ENCODE measurements around the gene GALNT8.
"Not testable (repeated sequence)": the region's sequence is repeated elsewhere in the genome, so short reads cannot be mapped to it uniquely, and the experiment has no call there.

The GALNT8 gene

GRCh38 chr12:4738541-4738940, 18.3 kb downstream of the GALNT8 start:
- no peak for DNase-seq (ENCODE audit: insufficient read length, low spot score)
- TF ChIP-seq POLR2A (IDR thresholded peaks at IDR 0.05; ENCODE audit: low read depth, low read length) = no peak
- no peak for TF ChIP-seq POU2F2 (IDR thresholded peaks at IDR 0.05; ENCODE audit: low read depth, low read length)
- TF ChIP-seq SPI1 (IDR thresholded peaks at IDR 0.05; ENCODE audit: low read depth, low read length) = no peak
- no peak for TF ChIP-seq PAX5 (IDR thresholded peaks at IDR 0.05; ENCODE audit: insufficient read depth, low read length, severe bottlenecking)
- no peak for TF ChIP-seq POLR2AphosphoS5 (IDR thresholded peaks at IDR 0.05; ENCODE audit: low read depth, low read length)
- no peak for TF ChIP-seq TAF1 (IDR thresholded peaks at IDR 0.05; ENCODE audit: low read depth, low read length)
- FAIRE-seq = no peak

- FAIRE-seq (no peak), DNase-seq (ENCODE audit: insufficient read length, low spot score) (no peak)
- TF ChIP-seq POLR2A (IDR thresholded peaks at IDR 0.05; ENCODE audit: low read depth, low read length) = no peak
- no peak for TF ChIP-seq SPI1 (IDR thresholded peaks at IDR 0.05; ENCODE audit: low read depth, low read length)
- TF ChIP-seq PAX5 (IDR thresholded peaks at IDR 0.05; ENCODE audit: insufficient read depth, low read length, severe bottlenecking) = no peak
- no peak for TF ChIP-seq POU2F2 (IDR thresholded peaks at IDR 0.05; ENCODE audit: low read depth, low read length)
- no peak for TF ChIP-seq TAF1 (IDR thresholded peaks at IDR 0.05; ENCODE audit: low read depth, low read length)
- no peak for TF ChIP-seq POLR2AphosphoS5 (IDR thresholded peaks at IDR 0.05; ENCODE audit: low read depth, low read length)
These were observed 22.3 kb downstream of the GALNT8 start for GRCh38 chr12:4742416-4742970.

- TF ChIP-seq POLR2AphosphoS5 (IDR thresholded peaks at IDR 0.05; ENCODE audit: low read depth, low read length) = no peak
- no peak for TF ChIP-seq SPI1 (IDR thresholded peaks at IDR 0.05; ENCODE audit: low read depth, low read length)
- TF ChIP-seq PAX5 (IDR thresholded peaks at IDR 0.05; ENCODE audit: insufficient read depth, low read length, severe bottlenecking) = no peak
- no peak for TF ChIP-seq POLR2A (IDR thresholded peaks at IDR 0.05; ENCODE audit: low read depth, low read length)
- TF ChIP-seq TAF1 (IDR thresholded peaks at IDR 0.05; ENCODE audit: low read depth, low read length) = no peak
- no peak for TF ChIP-seq POU2F2 (IDR thresholded peaks at IDR 0.05; ENCODE audit: low read depth, low read length)
- FAIRE-seq = no peak
- DNase-seq (ENCODE audit: insufficient read length, low spot score) = no peak
These were observed 22.8 kb downstream of the GALNT8 start for GRCh38 chr12:4743046-4743445.

DNA sequence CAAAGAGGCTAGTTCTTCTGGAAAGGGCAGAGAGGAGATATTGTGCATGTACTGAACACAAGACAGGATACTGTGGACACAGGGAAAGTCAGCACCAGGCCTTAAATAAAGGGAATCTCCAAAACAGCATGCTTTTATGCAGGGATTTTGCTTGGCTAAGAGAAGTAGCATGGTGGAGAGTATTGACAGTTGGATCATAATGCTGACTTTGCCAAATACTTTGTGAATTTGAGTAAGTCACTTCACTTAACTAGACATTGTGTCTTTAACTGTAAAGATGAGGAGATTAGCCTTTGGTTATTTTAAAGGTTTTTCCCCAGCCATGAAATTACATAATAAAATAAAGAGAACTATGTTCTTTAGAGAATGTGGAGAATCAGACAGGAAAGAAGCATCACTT, 24.5 kb downstream of the GALNT8 start:
- TF ChIP-seq PAX5 (IDR thresholded peaks at IDR 0.05; ENCODE audit: insufficient read depth, low read length, severe bottlenecking) (no peak), SPI1 (IDR thresholded peaks at IDR 0.05; ENCODE audit: low read depth, low read length) (no peak), POLR2AphosphoS5 (IDR thresholded peaks at IDR 0.05; ENCODE audit: low read depth, low read length) (no peak), POU2F2 (IDR thresholded peaks at IDR 0.05; ENCODE audit: low read depth, low read length) (no peak), POLR2A (IDR thresholded peaks at IDR 0.05; ENCODE audit: low read depth, low read length) (no peak), TAF1 (IDR thresholded peaks at IDR 0.05; ENCODE audit: low read depth, low read length) (no peak)
- no peak for DNase-seq (ENCODE audit: insufficient read length, low spot score)
- FAIRE-seq = no peak

- DNase-seq (ENCODE audit: insufficient read length, low spot score) = no peak
- no peak for FAIRE-seq
- TF ChIP-seq POLR2A (IDR thresholded peaks at IDR 0.05; ENCODE audit: low read depth, low read length) = no peak
- TF ChIP-seq SPI1 (IDR thresholded peaks at IDR 0.05; ENCODE audit: low read depth, low read length) = no peak
These were observed 25.0 kb downstream of the GALNT8 start for GRCh38 chr12:4745249-4745648.

DNA sequence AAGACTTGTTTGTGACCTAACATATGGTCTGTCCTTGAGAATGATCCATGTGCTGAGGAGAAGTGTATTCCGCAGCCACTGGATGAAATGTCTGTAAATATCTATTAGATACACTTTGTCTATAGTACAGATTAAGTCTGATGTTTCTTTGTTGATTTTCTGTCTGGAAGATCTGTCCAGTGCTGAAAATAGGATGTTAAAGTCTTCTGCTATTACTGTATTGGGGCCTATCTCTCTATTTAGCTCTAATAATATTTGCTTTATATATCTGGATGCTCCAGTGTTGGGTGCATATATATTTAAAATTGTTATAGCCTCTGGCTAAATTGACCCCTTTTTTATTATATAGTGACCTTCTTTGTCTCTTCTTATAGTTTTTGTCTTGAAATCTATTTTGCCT, 31.5 kb downstream of the GALNT8 start:
- not testable (repeated sequence) for FAIRE-seq

DNA sequence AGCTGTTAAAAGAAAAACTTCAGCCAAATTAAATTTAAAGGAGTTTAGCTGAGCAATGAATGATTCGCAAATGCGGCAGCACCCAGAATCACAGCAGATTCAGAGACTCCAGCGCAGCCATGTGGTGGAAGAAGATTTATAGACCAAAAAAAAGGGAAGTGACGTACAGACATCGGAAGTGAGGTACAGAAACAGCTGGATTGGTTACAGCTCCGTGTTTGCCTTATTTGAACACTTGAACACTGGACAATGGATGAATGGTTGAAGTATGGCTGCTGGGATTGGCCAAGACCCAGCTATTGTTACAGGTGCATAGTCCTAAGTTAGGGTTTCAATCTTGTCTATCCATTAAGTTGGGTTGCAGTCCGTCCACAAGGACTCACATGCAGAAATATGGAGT, 42.6 kb downstream of the GALNT8 start:
- TF ChIP-seq POLR2A (IDR thresholded peaks at IDR 0.05; ENCODE audit: low read depth, low read length) (no peak), TAF1 (IDR thresholded peaks at IDR 0.05; ENCODE audit: low read depth, low read length) (no peak), POLR2AphosphoS5 (IDR thresholded peaks at IDR 0.05; ENCODE audit: low read depth, low read length) (no peak), SPI1 (IDR thresholded peaks at IDR 0.05; ENCODE audit: low read depth, low read length) (peak; percentile 56), POU2F2 (IDR thresholded peaks at IDR 0.05; ENCODE audit: low read depth, low read length) (no peak), PAX5 (IDR thresholded peaks at IDR 0.05; ENCODE audit: insufficient read depth, low read length, severe bottlenecking) (no peak)
- DNase-seq (ENCODE audit: insufficient read length, low spot score) = no peak
- no peak for FAIRE-seq

More for the DNA sequence above, 31.5 kb downstream of the GALNT8 start:
- DNase-seq (ENCODE audit: insufficient read length, low spot score) = not testable (repeated sequence)

DNA sequence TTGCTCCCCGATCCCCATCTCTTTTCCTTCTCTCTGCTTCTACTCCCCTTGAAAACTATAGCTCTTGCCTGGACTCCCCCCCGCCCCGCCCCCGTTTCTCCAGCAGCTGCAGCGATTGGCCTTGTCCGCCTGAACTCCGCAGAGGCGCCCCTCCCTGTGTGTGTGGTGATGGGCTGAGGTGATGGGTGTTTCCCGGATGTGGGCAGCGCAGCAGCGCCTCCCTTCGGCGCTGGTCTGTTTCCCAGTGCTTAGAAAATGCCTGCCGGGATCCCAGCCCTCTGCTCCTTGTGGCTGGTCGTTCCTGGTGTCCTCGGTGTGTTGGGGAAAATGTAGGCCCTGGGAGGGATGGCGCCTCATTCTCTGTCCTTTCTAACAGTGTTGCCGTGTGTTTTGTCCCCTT, 43.3 kb downstream of the GALNT8 start:
- FAIRE-seq = no peak
- TF ChIP-seq POU2F2 (IDR thresholded peaks at IDR 0.05; ENCODE audit: low read depth, low read length) = no peak
- no peak for TF ChIP-seq POLR2A (IDR thresholded peaks at IDR 0.05; ENCODE audit: low read depth, low read length)
- no peak for TF ChIP-seq POLR2AphosphoS5 (IDR thresholded peaks at IDR 0.05; ENCODE audit: low read depth, low read length)
- no peak for TF ChIP-seq SPI1 (IDR thresholded peaks at IDR 0.05; ENCODE audit: low read depth, low read length)
- no peak for TF ChIP-seq TAF1 (IDR thresholded peaks at IDR 0.05; ENCODE audit: low read depth, low read length)
- no peak for TF ChIP-seq PAX5 (IDR thresholded peaks at IDR 0.05; ENCODE audit: insufficient read depth, low read length, severe bottlenecking)
- no peak for DNase-seq (ENCODE audit: insufficient read length, low spot score)

DNA sequence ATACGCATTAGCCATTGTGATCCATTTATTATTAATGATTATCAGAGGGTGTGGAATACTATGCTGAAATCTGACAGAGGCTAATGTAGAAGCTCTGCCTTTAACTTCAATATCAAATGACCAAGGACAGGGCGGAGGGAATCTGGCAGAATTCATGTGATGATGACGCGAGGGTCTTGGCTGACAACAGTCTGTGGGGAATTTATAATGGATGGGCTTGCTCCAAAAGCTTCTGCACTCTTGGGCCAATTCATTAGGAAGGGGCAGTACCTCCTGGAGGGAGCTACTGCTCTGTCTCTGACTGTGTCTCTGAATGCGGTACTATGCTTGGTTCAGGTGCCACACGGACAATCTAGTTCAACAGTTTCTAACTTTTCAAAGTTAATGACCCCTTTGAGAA, 46.2 kb downstream of the GALNT8 start:
- FAIRE-seq = no peak
- TF ChIP-seq POU2F2 (IDR thresholded peaks at IDR 0.05; ENCODE audit: low read depth, low read length) (no peak), POLR2A (IDR thresholded peaks at IDR 0.05; ENCODE audit: low read depth, low read length) (no peak), SPI1 (IDR thresholded peaks at IDR 0.05; ENCODE audit: low read depth, low read length) (no peak), POLR2AphosphoS5 (IDR thresholded peaks at IDR 0.05; ENCODE audit: low read depth, low read length) (no peak), PAX5 (IDR thresholded peaks at IDR 0.05; ENCODE audit: insufficient read depth, low read length, severe bottlenecking) (no peak), TAF1 (IDR thresholded peaks at IDR 0.05; ENCODE audit: low read depth, low read length) (no peak)

DNA sequence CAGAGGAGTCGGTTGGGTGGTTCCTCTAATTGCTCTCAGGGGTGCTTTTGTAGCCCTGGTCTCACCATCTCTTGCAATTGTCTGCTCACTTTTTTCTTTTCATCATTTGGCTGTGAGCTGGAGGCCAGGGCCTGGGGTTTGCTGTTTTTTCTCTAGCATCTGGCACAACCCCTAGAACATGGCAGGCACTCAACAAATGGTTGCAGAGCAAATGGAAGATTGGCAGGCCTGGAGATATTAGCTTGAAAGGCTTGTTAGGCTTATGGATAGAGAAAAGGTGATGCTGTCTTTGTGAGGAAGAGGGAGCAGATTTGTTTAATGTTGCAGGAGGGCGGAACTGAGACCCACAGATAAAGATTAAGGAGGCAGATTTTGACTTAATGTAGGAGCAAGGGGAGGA, 47.0 kb downstream of the GALNT8 start:
- no peak for TF ChIP-seq SPI1 (IDR thresholded peaks at IDR 0.05; ENCODE audit: low read depth, low read length)
- no peak for TF ChIP-seq POLR2A (IDR thresholded peaks at IDR 0.05; ENCODE audit: low read depth, low read length)
- TF ChIP-seq TAF1 (IDR thresholded peaks at IDR 0.05; ENCODE audit: low read depth, low read length) = no peak
- TF ChIP-seq POU2F2 (IDR thresholded peaks at IDR 0.05; ENCODE audit: low read depth, low read length) = no peak
- TF ChIP-seq POLR2AphosphoS5 (IDR thresholded peaks at IDR 0.05; ENCODE audit: low read depth, low read length) = no peak
- no peak for TF ChIP-seq PAX5 (IDR thresholded peaks at IDR 0.05; ENCODE audit: insufficient read depth, low read length, severe bottlenecking)
- no peak for DNase-seq (ENCODE audit: insufficient read length, low spot score)
- FAIRE-seq = no peak

More for the DNA sequence above, 46.2 kb downstream of the GALNT8 start:
- no peak for DNase-seq (ENCODE audit: insufficient read length, low spot score)
